DMS53 treated with DMSO at 0.1 percent for 48 hours (cell line): Measurements from ENCODE around the gene ADIPOR2.
"Not testable (repeated sequence)": the region's sequence is repeated elsewhere in the genome, so short reads cannot be mapped to it uniquely, and the experiment has no call there.

Source experiments
- DNase-seq: peaks from one replicate; lab custom pipeline; 2025; ENCODE audit not compliant: unreplicated experiment; lab: John Stamatoyannopoulos, UW

The ADIPOR2 gene

DNA sequence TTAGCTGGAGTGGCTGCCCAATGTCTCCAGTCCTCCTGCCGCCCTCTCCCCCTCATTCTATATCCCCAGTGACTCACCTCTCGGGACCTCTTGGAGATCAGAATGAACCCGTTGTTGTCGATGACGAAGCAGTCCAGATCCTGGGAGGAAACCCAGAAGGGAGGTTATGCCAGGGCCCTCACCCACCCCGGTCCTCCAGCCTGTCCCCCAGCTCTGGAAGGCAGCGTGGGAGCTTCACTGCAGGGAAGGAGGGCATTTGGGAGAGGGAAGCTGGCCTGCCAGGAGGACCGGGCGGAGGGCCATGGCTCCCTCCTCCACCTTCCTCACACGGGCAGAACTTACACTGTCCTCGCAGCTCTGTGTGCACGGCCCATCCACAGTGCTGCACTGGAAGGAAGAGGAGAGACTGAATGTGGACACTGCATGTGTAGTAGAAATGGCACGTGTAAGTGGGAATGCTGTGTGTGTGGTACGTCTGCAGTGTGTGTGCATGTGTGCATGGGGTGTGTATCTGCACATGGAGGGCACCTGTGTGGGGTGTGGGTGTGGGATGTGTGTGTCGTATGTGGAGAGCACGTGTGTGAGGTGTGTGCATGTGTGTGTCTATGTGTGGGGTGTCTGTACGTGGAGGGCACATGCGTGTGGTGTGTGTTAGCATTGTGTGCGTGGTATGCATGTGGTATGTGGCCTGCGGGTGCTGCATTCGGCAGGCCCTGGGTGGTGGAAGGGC is 119.5 kb downstream of the ADIPOR2 start:
- DNase-seq: no peak

DNA sequence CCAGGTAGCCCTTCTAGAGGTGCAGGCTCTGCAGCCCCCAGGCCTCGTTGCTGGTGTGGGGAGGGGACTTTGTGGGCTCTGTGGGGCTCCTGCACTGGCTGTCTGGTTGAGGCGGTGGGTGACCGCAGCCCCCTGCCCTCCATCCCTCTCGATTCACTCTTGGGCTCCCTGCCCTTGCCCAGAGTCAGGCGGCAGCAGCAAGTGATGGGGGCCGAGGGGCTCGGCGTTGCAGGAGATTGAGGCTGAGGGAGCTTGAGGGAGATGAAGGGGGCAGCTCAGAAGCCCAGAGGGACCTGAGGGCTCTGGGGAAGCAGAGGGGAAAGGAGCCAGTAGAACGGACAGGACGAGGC is 120.0 kb downstream of the ADIPOR2 start:
- DNase-seq: no peak

DNA sequence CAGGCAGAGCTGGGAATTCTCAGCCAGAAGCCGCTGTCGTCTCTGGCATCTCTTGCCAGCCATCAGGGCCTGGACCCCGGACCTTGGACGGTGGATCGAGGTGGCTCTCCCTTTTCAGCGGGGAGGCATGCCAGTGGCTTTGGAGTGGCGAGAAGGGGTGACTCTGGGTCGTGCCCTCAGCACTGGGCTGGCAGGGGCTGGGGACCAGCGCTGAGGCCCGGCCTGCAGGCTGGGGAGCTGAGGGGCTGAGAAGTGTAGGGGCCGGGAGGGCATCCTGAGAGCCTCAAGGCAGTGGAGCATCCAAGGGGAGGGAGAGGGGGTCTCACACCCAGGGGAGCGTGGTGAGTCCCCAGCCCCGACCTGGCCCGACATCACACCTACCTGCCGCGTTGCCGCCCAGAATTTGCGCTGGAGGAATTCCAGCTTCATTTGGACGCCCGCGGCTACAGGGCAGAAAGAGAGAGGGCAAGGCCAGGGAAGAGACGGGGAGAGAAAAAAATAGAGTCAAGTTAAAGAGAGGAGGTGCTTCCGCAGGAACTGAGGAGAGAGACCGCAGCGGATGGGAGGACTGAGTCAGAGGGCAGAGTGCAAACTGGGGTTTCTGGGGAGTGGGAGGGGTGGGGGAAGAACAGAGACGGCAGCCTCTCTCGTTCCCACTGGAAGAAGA is 120.5 kb downstream of the ADIPOR2 start:
- no peak for DNase-seq

DNA sequence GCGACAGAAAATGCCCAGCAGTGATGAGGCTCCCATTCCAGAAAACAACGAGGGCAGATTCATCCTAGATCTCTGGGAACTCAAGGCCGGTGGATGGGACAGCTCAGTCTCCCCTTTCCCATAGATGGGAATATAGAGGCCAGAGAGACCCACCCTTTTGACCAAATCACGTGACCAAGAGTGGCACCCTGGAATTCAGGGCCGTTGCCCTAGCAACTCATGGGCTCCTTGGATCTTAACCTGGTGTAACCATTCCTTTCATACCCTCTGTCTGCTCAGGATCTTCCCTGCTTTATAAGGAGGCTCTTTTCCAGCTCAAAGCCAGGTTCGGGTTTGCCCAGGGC is 121.0 kb downstream of the ADIPOR2 start:
- no peak for DNase-seq

DNA sequence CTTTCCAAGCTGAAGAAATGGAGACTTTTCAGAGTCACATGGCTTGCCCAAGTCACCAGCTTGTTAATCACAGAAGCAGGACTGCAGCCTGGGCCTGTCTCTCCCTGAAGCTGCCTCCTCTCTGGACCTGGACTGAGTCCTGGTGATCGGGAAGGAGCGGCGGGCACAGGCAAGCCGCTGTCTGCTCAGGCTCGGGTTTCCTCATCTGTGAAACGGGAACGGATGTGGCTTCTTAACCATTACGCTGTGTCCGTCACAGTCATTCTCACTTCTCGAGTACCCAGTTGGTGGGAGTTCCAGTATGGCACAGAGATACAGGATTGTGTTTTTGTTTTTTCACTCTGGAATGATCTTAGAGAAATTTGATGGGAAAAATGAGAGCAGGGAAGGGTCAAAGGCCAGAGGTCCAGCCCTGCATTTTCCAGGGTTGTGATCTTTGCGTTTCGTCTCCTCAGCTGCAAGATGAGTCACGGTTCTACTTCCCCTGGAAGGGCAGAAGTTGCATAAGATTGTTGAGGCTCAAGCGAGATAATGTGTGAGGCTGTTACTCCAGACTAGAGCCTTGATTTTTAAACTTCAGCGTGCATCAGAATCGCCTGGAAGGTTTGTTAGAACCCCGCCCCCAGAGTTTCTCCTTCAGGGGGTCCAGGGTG is 121.9 kb downstream of the ADIPOR2 start:
- no peak for DNase-seq

DNA sequence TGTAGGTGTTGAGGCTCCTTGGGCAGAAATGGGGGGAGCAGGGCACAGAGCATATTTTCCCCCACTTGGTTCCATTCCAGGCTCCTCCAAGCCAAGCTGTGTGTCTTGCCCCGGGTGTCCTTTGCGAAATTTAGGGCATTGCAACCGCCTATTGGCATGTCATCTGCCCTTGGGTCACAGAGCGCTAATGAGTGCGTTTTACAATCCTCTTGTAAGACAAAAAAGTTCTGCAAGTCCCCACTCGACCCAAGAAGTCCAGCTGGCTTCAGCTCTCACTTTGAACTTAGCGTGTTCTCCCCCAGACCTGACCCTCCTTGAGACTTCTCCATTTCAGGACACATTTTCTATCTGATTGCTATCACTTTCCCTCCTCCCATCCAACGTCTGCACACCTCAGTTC is 123.4 kb downstream of the ADIPOR2 start:
- no peak for DNase-seq

DNA sequence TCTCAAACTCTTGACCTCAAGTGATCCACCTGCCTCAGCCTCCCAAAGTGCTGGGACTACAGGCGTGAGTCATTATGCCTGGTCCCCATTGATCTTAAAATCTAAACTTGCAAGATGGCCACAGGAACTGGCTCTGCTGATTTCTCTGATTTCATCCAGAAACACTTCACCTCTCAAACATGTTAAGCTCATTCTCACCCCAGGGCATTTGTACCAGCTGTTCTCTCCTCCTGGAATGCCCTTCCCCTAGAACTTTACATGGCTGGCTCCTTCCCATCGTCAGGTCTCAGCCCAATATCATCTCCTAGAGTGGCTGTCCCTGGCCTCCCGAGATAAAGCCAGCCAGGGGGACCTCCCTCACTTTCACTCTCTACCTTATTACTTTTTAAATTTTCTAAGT is 124.2 kb downstream of the ADIPOR2 start:
- DNase-seq: no peak

DNA sequence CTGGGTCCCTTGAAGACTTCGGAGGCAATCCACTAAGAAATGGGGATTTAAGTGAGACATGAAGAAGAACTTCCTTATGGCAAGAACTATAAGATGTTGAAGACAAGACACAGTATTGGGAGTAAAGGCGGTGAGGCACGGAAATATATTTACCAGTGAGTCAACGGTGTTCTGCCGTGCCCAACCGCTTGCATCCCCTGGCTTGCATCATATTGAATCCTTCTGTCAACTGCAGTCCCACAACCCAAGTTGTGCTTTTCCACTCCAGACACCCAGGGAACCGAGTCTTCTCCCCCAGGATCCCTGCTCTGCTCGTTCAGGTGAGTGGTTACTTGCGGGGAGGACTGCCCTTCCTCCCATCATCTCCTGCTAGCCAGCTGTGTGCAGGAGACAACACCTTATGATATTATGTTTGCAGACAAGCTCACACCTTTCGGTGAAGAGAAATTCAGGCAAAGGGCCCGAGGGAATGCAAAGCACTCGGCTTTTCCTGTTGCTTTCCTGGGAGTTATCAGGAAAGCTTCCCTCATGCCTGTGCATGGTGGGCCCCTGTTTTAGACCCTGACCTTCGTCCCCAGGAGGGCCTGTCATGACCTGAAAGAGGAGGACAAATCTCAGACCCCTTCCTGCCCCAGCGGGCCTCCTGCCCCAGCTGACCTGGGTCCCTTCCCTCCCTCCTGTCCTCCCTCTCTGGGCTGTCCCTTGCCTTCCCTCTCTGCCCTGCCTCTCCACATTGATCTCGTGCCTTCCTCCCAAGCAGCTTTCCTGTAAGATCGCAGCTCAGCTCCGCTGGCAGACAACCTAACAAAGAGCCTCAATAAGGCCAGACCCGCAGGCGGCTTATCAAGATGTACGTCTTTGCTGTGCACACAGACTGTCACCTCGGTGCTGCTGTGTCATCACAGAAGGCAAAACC is 125.2 kb downstream of the ADIPOR2 start:
- no peak for DNase-seq

DNA sequence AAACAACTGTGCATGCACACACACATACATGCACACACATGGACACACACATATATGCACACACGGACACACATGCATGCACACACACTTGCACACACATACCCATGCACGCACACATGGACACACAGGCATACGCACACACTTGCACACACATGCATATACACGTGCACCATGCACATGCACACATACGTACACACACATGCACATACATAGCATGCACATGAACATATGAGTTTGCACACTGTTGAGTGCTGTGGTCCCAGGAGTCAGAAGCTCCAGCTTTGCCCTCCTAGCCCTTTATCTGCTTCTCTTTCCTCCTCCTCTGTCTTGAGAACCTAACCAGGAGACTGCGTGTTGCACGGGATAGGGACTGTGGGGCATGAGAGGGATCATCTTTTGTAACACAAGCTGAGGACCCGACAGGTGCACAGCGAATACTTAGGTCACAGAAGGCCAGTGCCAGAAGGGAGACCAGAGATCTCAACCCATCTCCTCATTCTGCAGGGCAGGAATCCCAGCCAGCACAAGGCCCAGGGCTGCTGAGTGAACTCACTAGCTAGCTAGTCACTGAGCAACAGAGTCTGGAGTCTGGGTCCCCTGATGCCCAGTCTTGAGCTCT is 126.0 kb downstream of the ADIPOR2 start:
- DNase-seq: no peak

DNA sequence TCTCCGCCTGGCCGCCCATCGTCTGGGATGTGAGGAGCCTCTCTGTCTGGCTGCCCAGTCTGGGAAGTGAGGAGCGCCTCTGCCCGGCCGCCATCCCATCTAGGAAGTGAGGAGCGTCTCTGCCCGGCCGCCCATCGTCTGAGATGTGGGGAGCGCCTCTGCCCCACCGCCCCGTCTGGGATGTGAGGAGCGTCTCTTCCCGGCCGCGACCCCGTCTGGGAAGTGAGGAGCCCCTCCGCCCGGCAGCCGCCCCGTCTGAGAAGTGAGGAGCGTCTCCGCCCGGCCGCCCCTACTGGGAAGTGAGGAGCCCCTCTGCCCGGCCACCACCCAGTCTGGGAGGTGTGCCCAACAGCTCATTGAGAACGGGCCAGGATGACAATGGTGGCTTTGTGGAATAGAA is 127.1 kb downstream of the ADIPOR2 start:
- not testable (repeated sequence) for DNase-seq

DNA sequence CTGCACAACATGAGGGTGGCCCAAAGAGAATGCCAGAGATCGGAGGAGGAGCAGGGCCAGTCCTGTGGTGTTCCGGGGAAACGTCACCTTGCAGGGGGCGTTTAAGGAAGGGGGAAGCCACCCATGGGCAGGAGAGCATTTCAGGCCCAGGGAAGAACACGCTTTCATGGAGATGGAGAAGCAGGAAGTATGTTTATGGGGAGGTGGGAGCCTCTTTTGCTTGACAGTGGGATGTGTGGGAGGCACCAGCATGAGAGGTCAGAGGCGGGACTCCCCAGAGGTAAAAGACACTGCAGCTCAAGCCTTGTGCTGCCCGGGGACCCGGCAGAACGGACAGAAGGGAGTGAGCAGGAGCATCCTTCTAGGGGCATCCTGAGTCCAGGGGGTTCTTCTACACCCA is 128.2 kb downstream of the ADIPOR2 start:
- no peak for DNase-seq

DNA sequence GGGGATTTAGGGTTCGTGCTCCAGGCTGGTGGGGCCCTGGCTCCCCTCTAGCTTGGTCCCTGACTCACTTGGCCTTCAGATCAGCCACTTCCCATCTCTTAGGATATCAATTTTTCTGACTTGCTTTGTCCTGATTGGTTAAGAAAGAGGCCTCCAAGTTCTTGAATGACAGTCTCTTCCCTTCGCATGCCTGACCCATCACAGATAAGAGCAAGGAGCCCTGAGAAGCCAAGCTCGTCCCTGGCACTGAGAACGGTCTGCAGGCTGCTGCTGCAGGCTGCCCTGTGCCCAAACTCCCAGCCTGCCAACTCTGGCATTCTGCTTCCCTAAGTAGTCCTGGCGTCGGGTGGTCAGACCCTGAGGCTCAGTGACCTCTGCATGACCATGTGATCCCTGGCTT is 128.7 kb downstream of the ADIPOR2 start:
- DNase-seq: no peak

DNA sequence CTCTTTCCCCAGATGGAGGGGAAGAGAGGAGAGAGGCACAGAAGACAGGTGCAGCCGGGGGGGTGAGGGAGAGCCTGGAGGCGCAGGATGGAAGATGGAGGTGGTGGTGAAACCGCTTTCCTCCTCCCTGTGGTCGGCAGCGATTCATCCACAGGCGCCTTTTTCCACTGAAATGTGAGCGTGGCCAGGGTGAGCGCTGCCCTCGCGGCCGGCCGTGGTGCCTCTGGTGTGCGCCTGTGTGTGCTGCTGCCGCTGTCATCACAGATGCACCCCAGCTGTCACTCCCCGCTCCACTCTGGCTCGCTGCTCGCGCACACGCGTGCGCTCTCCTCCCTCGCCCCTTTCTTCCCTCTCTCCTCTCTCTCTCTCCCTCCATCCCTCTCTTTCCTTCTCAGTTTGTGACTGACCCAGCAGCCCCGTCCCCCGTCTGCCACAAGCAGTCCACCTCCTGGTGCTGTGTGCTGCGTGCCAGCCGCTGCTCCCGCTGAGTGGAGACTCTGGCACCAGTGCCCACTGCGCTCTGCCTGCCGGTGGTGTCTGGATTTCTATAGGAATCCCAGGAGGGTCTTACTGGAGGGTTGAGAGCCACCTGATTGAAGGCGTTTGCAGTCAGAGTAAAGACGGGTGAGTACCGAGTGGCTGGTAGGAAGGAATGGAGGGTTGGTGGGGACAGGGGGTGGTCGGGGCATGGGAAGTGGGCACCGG is 129.5 kb downstream of the ADIPOR2 start, which contains the start of gene LRTM2:
Gene LRTM2 (plus strand): TSS at position 375 of the 705 bp plus-strand sequence. CDS start 7,584 bp downstream, outside the sequence.
- DNase-seq: no peak

DNA sequence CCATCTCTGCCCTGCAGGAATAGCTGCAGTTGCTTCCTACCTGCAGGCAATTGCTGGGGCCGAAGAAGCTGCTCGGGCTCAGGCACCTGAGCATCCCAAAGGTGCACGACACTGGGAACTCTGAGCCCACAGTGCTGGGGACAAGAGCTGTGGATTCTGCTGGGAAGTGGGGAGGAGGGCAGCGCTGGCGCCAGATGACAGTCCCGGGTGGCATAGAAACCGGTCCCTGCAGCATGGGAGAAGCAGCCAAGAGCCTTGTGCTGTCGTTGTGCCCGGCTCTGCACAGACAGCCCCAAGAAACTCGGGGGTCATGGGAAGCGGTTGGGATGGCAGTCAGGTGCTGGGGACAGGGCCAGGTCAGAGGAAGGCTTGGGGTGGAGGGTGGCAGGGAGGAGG is 130.0 kb downstream of the ADIPOR2 start:
- DNase-seq: no peak

DNA sequence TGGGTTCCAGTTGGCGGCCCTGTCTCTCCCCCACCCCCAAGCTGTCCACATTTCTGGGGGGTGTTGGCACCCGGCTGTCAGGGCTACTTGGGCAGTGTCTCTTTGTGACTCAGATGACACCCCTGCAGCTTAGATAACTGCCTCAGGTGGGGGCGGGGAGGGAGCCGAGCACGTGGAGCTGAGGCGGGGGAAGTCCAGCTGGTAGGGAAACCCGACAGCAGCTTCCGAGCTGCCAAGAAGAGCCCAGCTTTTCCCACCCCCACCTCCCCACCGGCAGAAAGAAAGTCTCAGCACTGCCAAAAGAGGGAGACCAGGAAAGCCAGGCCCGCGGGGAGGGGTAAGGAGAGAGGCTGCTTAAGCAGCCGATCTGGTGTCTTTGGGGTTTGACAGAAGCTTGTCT is 130.9 kb downstream of the ADIPOR2 start:
- DNase-seq: no peak

DNA sequence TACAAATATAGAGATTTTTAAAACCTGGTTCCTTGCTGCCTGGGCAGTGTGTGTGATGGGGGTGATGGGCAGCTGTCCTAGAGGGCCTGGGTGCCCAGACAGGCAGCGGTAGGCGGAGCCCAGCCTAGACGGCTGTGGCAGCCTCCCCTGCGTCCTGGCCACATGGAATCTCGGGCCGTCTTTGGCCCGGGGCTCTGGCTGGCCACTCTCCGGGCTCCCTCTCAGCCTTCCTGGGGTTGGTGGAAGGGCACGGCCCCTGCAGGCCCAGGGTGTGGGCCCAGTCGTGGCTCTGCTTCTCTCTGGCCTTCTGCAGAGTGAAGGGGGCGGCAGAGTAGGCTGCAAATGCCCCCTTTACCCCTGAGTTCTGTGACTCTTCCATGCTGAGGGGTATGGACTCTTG is 131.8 kb downstream of the ADIPOR2 start:
- no peak for DNase-seq

DNA sequence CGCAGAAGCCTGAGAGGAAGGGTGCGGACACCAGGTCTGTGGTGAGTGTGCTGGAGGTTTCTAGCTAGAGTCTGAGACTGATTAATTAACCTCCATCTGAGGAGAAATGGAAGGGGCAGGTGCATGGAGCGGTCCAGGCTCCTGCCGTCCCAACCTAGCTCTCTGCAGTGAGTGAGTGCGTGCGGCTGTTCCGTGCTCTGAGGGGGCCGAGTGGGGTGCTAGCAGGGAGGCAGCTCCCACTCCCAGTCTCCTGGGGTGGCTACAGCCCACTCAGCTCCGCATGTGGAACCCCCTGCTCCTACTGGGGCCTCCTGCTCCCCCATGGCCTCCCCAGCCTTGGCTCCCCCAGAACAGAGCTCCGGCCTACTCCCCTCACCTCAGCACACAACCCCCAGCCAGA is 132.4 kb downstream of the ADIPOR2 start:
- DNase-seq: no peak

DNA sequence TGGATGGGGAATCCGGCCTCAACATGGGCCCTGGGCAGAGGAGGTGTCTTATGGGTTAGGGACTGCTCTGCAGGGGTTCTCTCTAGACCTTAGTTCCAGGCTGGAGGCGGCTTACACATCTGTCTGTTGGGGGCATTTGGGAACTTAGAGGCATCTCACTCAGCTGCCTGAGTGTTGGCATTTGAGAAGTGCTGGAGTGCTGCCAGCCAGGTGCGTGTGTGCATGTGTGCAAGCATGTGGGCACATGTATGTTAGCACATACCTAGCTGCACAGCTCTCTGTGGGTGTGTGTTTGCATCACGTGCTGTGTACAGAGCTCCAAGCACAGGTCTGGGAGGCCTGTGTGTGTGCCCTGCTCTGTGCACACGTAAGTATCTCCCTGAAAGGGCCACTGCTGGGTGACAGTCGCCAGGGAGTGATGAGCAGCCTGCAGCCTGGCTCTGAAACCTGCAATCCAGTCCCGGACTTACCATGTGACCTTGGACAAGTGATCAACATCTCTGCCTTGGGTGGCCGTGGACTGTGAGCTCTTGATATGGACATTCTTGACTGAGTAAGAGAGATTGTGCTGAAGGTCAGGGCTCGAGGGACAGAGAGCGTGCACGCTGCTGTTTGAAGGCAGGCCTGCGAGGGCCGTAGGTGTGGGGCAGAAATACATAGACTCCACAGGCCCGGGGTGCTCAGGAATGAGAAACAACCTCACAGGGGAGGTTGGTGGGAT is 134.7 kb downstream of the ADIPOR2 start:
- DNase-seq: no peak

DNA sequence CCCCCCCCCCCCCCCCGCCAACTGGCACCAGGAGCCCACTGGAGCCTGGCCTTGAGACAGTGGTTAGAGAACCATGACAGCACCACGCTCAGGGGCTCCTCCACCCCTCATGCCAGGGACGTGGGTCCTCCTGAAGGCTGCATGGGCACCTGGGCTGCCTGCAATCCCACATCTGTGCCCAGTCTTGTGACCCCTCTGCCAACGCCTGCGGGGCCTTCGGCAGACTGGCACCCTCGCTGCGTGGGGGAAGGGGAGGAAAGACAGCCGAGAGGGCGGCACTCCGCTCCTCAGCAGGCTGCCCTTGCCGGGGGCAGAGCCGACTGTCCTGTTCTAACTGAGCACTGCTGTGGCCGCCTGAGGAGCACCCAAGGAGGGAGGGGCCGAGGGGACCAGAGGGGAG is 135.5 kb downstream of the ADIPOR2 start:
- no peak for DNase-seq
